Left hindlimb (tissue), 1 donor: ENCODE results near the gene EFCAB7.
"Not testable (repeated sequence)": the region's sequence is repeated elsewhere in the genome, so short reads cannot be mapped to it uniquely, and the experiment has no call there.

ENCODE experiments used
- DNase-seq: peaks from one replicate; pipeline ENCODE4 v3.0.0-alpha.2; 2018

Gene EFCAB7

DNA sequence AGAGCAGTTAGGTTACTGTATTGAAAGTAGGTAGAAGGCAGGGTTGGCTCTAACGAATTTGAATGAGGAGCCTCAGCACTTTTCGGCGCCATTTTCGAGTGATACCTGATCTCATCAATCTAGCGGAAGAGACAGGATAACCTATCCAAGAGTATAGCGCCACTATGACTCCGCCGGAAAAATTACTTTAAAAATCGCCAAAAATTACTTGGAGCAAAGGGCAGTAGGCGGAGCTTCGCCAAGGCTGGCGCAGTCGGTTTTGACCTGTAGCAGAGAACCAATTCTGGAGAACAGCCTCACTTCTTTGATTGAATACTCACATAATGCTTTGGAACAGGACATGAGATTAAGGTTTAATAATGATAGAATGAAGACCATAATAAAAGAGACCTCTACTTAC, 25.6 kb downstream of the EFCAB7 start:
- DNase-seq: no peak

- DNase-seq: no peak
Observed at GRCh38 chr1:63555480-63555879, 32.2 kb downstream of the EFCAB7 start.

- no peak for DNase-seq
Observed at GRCh38 chr1:63557365-63557987, 34.2 kb downstream of the EFCAB7 start.

GRCh38 chr1:63559357-63559756, 36.0 kb downstream of the EFCAB7 start:
- no peak for DNase-seq

GRCh38 chr1:63563745-63564144, 40.4 kb downstream of the EFCAB7 start:
- DNase-seq: no peak

GRCh38 chr1:63569068-63569467, 45.7 kb downstream of the EFCAB7 start:
- DNase-seq: no peak

- no peak for DNase-seq
Observed at GRCh38 chr1:63569640-63570316, 46.5 kb downstream of the EFCAB7 start.

- not testable (repeated sequence) for DNase-seq
Observed at GRCh38 chr1:63572686-63573085, 49.4 kb downstream of the EFCAB7 start.

GRCh38 chr1:63574203-63574796, 51.0 kb downstream of the EFCAB7 start:
- not testable (repeated sequence) for DNase-seq

DNA sequence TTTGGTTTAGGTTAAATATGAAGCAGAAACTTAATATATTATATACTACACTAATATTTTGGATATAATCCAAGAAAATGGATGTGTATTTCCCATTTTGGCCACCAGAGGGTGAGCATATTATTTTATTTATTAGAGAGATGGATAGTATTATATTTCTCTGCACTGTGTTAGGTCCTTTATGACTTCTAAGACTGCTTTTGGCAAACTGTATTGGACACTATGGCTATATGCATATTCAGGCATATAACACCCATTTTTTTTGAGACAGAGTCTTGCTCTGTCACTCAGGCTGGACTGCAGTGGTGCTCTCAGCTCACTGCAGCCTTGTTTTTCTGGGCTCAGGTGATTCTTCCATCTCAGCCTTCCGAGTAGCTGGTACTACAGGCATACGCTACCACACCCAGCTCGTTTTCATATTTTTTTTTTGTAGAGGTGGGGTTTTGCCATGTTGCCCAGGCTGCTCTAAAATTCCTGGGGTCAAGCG, 52.1 kb downstream of the EFCAB7 start:
- no peak for DNase-seq

DNA sequence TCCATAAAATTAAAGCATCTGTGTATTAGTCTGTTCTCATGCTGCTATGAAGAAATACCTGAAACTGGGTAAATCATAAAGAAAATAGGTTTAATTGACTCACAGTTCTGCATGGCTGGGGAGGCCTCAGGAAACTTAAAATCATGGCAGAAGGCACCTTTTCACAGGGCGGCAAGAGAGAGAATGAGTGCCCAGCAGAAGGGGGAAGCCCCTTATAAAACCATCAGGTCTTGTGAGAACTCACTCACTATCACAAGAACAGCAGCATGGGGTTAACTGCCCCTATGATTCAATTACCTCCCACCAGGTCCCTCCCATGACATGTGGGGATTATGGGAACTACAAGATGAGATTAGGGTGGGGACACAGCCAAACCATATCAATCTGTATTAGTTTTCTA, 63.0 kb downstream of the EFCAB7 start:
- not testable (repeated sequence) for DNase-seq

GRCh38 chr1:63590166-63590560, 66.8 kb downstream of the EFCAB7 start:
- DNase-seq: no peak

GRCh38 chr1:63592536-63593302, 69.4 kb downstream of the EFCAB7 start:
- no peak for DNase-seq

- DNase-seq: peak; percentile 85
Observed at GRCh38 chr1:63593303-63593885, 70.1 kb downstream of the EFCAB7 start, which contains the start of gene PGM1. Gene PGM1, plus strand, starts transcription at chr1:63593411. Its CDS starts 78 bp downstream, at chr1:63593489.

GRCh38 chr1:63593886-63594605, 70.7 kb downstream of the EFCAB7 start:
- peak; percentile 63 for DNase-seq

DNA sequence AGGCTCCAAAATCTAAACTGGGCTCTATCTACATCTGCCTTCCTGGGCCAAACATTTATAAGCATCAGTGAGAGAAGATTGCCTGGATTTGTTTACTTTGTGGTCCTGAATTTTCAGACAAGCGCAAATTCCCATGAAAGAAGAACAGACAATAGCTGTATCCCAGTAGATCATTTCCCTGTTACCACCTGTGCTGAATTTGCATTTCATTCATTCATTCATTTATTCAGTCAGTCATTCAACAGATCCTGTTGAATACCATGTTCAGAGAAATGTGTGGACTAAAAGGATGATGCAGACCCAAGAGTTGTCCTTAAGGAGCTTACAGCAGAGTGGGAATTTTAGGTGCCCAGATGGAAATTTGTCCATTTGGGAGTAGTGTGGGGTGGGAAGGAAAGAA, 72.1 kb downstream of the EFCAB7 start:
- DNase-seq: no peak

- no peak for DNase-seq
Observed at GRCh38 chr1:63599799-63600198, 76.5 kb downstream of the EFCAB7 start.

DNA sequence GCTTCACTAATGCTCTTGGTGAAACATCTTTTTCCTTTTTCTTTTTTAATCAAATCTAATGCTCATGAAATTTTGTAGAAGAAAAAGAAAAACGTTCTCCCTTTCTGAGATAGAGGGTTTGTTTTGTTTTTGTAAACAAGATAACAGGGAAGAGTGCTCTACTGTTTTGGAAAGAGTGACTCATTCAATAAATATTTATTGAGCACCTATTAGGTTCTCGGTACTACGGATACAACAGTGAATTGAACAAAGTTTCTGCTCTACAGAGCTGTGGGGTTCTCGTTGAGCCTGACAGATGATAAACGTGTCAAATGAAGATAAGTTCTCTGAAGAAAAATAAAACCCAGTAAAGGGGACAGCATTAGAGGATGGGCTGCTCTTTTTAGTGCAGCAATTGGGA, 76.9 kb downstream of the EFCAB7 start:
- DNase-seq: no peak

- no peak for DNase-seq
Observed at GRCh38 chr1:63601061-63601460, 77.7 kb downstream of the EFCAB7 start.

DNA sequence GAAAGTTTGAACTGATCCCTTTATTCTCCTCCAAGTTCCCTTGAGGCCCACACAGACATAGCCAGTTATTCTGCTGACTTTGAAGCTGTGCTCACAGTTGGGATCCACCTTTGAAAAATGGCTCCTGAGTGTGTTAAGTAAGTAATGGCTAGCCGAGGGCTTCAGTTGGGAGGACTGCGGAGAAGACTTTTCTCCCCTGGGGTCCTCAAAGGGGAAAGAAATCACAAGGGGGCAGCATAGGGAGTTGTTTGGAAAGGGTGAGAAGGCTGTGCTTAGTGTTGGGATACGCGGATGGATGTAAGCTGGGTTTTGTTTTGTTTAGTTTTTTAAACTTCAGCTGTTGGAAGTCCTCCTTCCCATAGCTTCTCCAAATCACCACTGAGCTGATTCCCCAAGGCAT, 78.1 kb downstream of the EFCAB7 start:
- DNase-seq: no peak

DNA sequence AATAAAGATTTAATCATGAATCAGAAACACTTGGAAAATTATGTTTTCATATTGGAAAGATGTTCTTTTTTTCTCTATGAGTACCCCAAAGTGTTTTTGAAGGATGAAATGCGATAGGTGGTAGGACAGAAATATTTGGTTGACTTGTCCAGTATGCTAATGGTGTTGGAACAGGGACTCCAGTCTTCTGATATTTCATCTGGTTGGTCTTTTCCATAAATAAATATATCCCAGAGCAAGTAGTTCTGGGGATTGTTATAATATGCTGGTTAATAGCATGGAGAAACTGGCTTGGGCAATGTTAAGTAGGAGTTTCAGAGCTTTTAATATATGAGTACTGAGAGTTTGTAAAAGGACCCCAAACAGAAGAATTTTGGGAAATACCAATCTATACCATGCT, 78.6 kb downstream of the EFCAB7 start:
- no peak for DNase-seq

GRCh38 chr1:63602629-63603028, 79.3 kb downstream of the EFCAB7 start:
- DNase-seq: no peak
